ENCODE results near the gene WRAP73. TPM values are rescaled to one million over a fixed set of nuclear protein-coding genes. Genes with fewer than 3 reads are reported as not detected.

Gene WRAP73
- total RNA-seq, 1 donor from 2014 or later, result 22.5 TPM

GRCh38 chr1:3645247-3645646 is 4.7 kb downstream of the WRAP73 start:
- no peak overlapping the region for H3K4me3 ChIP-seq
- ATAC-seq, result no peak
- peaks cover 36% of the 10 kb centered on the region for H3K36me3 ChIP-seq
- H3K27me3 ChIP-seq (ENCODE audit: low read depth), result peaks cover 2% of the 10 kb centered on the region
- no peak for TF ChIP-seq CTCF (IDR thresholded peaks at IDR 0.05)
- no peaks in the 10 kb centered on the region for H3K9me3 ChIP-seq
- DNase-seq, result no peak
- intact Hi-C loops (cut with DNase I), result no loop called here
- H3K4me1 ChIP-seq, result peaks cover 13% of the 10 kb centered on the region
- H3K27ac ChIP-seq, result no peak overlapping the region

GRCh38 chr1:3644273-3644672 is 5.6 kb downstream of the WRAP73 start:
- intact Hi-C loops (cut with DNase I), result no loop called here
- DNase-seq (no peak), ATAC-seq (no peak)
- no peak for TF ChIP-seq CTCF (IDR thresholded peaks at IDR 0.05)
- Histone ChIP-seq H3K4me1 (peaks cover 8% of the 10 kb centered on the region), H3K36me3 (peaks cover 45% of the 10 kb centered on the region), H3K9me3 (no peaks in the 10 kb centered on the region), H3K27me3 (ENCODE audit: low read depth) (no peaks in the 10 kb centered on the region), H3K27ac (no peak overlapping the region), H3K4me3 (no peak overlapping the region)

- no peaks in the 10 kb centered on the region for H3K4me1 ChIP-seq
- no peak for TF ChIP-seq CTCF (IDR thresholded peaks at IDR 0.05)
- peaks cover 56% of the 10 kb centered on the region for H3K36me3 ChIP-seq
- no peaks in the 10 kb centered on the region for H3K9me3 ChIP-seq
- intact Hi-C loops (cut with DNase I), result no loop called here
- no peak overlapping the region for H3K4me3 ChIP-seq
- H3K27ac ChIP-seq, result no peak overlapping the region
- no peaks in the 10 kb centered on the region for H3K27me3 ChIP-seq (ENCODE audit: low read depth)
- no peak for ATAC-seq
- DNase-seq, result no peak
Measured at GRCh38 chr1:3642919-3643675, 6.8 kb downstream of the WRAP73 start.

GRCh38 chr1:3641816-3642215 is 8.1 kb downstream of the WRAP73 start:
- no peak overlapping the region for H3K4me3 ChIP-seq
- intact Hi-C loops (cut with DNase I), result no loop called here
- no peak overlapping the region for H3K27ac ChIP-seq
- DNase-seq (no peak), ATAC-seq (no peak)
- H3K27me3 ChIP-seq (ENCODE audit: low read depth), result no peaks in the 10 kb centered on the region
- H3K9me3 ChIP-seq, result no peaks in the 10 kb centered on the region
- H3K4me1 ChIP-seq, result no peaks in the 10 kb centered on the region
- no peak for TF ChIP-seq CTCF (IDR thresholded peaks at IDR 0.05)
- peaks cover 56% of the 10 kb centered on the region for H3K36me3 ChIP-seq

GRCh38 chr1:3641046-3641760 is 8.7 kb downstream of the WRAP73 start:
- Histone ChIP-seq H3K9me3 (no peaks in the 10 kb centered on the region), H3K4me1 (no peaks in the 10 kb centered on the region), H3K36me3 (peaks cover 56% of the 10 kb centered on the region), H3K27ac (no peak overlapping the region), H3K4me3 (no peak overlapping the region), H3K27me3 (ENCODE audit: low read depth) (no peaks in the 10 kb centered on the region)
- no peak for TF ChIP-seq CTCF (IDR thresholded peaks at IDR 0.05)
- DNase-seq (no peak), ATAC-seq (no peak)
- intact Hi-C loops (cut with DNase I), result no loop called here

Measured in lower lobe of right lung (tissue), 2 donors.